Left ventricle myocardium inferior (tissue), 1 donor: ENCODE data around the gene KRT9. TPM values are rescaled to one million over a fixed set of nuclear protein-coding genes. Genes with fewer than 3 reads are reported as not detected.

ENCODE experiments used
- DNase-seq: peaks from one replicate; pipeline ENCODE4 v3.0.0-alpha.2; 2020
- H3K27ac ChIP-seq: fragments of 200-600 bp; replicated peaks from 2 replicates; pipeline ENCODE4 v1.8.0; 2021
- H3K27me3 ChIP-seq: fragments of 200-600 bp; 2 replicates; pipeline ENCODE4 v1.8.0; 2021; ENCODE audit warnings: low read depth
- H3K36me3 ChIP-seq: fragments of 200-600 bp; 2 replicates; pipeline ENCODE4 v1.8.0; 2021
- H3K4me1 ChIP-seq: fragments of 200-600 bp; 2 replicates; pipeline ENCODE4 v1.8.0; 2021
- H3K4me3 ChIP-seq: fragments of 200-600 bp; 2 replicates; pipeline ENCODE4 v1.8.0; 2021; ENCODE audit warnings: mild to moderate bottlenecking, moderate library complexity
- H3K9me3 ChIP-seq: fragments of 200-600 bp; replicated peaks from 2 replicates; pipeline ENCODE4 v1.8.0; 2021
- CTCF ChIP-seq: fragments of 200-600 bp; IDR thresholded peaks from 2 replicates; pipeline ENCODE4 v1.8.0; 2021; ENCODE audit warnings: antibody characterized with exemption, mild to moderate bottlenecking, borderline replicate concordance
- intact Hi-C: fragments of 100-400 bp; cut with micrococcal nuclease; formaldehyde crosslinking; loops from one replicate; pipeline ENCODE4 v1.11.0; 2022
- total RNA-seq: library from RNA; stranded (reverse); fragmentation: NEBNext Ultra II Directional; extraction: Animal tissue kit (Norgen Biotek cat#: 25700); gene quantifications from one replicate; pipeline ENCODE4 v1.2.1, GENCODE V29; 2021
- donor health status: DM: no; HTN: yes; CAD: no; lungs with severe emphysema.

Gene KRT9
- total RNA-seq, 1 donor from 2014 or later, result not detected

- peaks cover 99% of the 10 kb centered on the region for H3K27me3 ChIP-seq
- intact Hi-C loops, result no loop called here
- no peak for TF ChIP-seq CTCF
Measured at GRCh38 chr17:41559548-41559947, 12.3 kb downstream of the KRT9 start.

GRCh38 chr17:41556931-41557330, 14.9 kb downstream of the KRT9 start:
- Histone ChIP-seq H3K4me3 (no peak overlapping the region), H3K27me3 (peaks cover 97% of the 10 kb centered on the region), H3K27ac (no peak overlapping the region), H3K36me3 (no peaks in the 10 kb centered on the region), H3K4me1 (no peaks in the 10 kb centered on the region), H3K9me3 (no peaks in the 10 kb centered on the region)
- intact Hi-C loops, result no loop called here
- DNase-seq, result no peak
- TF ChIP-seq CTCF, result no peak

More at GRCh38 chr17:41559548-41559947, 12.3 kb downstream of the KRT9 start:
- Histone ChIP-seq H3K9me3 (no peaks in the 10 kb centered on the region), H3K27ac (no peak overlapping the region), H3K36me3 (no peaks in the 10 kb centered on the region), H3K4me3 (no peak overlapping the region), H3K4me1 (no peaks in the 10 kb centered on the region)
- no peak for DNase-seq

GRCh38 chr17:41556306-41556705, 15.6 kb downstream of the KRT9 start:
- intact Hi-C loops, result no loop called here
- Histone ChIP-seq H3K27me3 (peaks cover 97% of the 10 kb centered on the region), H3K9me3 (no peaks in the 10 kb centered on the region), H3K4me1 (no peaks in the 10 kb centered on the region), H3K4me3 (no peak overlapping the region), H3K27ac (no peak overlapping the region), H3K36me3 (no peaks in the 10 kb centered on the region)
- no peak for TF ChIP-seq CTCF
- no peak for DNase-seq

GRCh38 chr17:41555105-41555887, 16.6 kb downstream of the KRT9 start:
- H3K27me3 ChIP-seq, result peaks cover 94% of the 10 kb centered on the region
- TF ChIP-seq CTCF, result no peak
- intact Hi-C loops, result no loop called here

GRCh38 chr17:41553987-41554680, 17.7 kb downstream of the KRT9 start:
- no peaks in the 10 kb centered on the region for H3K9me3 ChIP-seq
- peaks cover under 1% of the 10 kb centered on the region for H3K4me1 ChIP-seq
- no peak overlapping the region for H3K27ac ChIP-seq
- H3K27me3 ChIP-seq, result peaks cover 85% of the 10 kb centered on the region
- intact Hi-C loops, result no loop called here
- no peaks in the 10 kb centered on the region for H3K36me3 ChIP-seq
- no peak overlapping the region for H3K4me3 ChIP-seq
- no peak for TF ChIP-seq CTCF
- no peak for DNase-seq

More at GRCh38 chr17:41555105-41555887, 16.6 kb downstream of the KRT9 start:
- Histone ChIP-seq H3K4me3 (no peak overlapping the region), H3K9me3 (no peaks in the 10 kb centered on the region), H3K4me1 (no peaks in the 10 kb centered on the region), H3K27ac (no peak overlapping the region), H3K36me3 (no peaks in the 10 kb centered on the region)
- no peak for DNase-seq
